ENCODE results near the gene BCKDK.
A peak's percentile ranks its signal among the peaks of the same experiment; 100 is the strongest.
"Not testable (repeated sequence)": the region's sequence is repeated elsewhere in the genome, so short reads cannot be mapped to it uniquely, and the experiment has no call there.

Gene BCKDK

DNA sequence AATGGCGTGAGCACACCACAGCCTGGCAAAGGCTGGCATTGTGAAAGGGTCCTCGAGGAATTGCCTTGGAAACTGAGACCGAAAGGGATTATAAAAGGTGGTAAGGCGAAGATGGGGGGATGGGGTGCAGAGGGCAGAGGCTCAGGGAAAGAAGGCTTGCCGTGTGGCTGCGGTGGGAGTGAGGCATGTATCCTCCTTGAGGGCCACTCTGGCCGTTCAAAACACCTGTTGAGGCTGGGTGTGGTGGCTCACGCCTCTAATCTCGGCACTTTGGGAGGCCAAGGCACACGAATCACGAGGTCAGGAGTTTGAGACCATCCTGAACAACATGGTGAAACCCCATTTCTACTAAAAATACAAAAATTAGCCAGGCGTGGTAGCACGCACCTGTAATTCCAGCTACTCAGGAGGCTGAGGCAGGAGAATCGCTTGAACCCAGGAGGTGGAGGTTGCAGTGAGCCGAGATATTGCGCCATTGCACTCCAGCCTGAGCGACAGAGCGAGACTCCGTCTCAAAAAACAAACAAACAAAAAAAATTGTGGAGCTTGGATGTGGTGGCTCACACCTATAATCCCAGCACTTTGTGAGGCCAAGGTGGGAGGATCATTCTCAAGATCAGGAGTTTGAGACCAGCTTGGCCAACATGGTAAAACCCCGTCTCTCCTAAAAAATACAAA, 28.8 kb downstream of the BCKDK start:
- H3K9me3 ChIP-seq (ENCODE audit: control insufficient read depth, low read length); H3K27ac ChIP-seq (ENCODE audit: low read depth, low read length, severe bottlenecking); H3K36me3 ChIP-seq (ENCODE audit: control insufficient read depth, insufficient read depth, low read length); H3K4me3 ChIP-seq (ENCODE audit: extremely low read depth, insufficient read depth, low read length, poor library complexity, severe bottlenecking): not testable (repeated sequence)
- peaks cover 30% of the 10 kb centered on the region for H3K4me1 ChIP-seq (ENCODE audit: control insufficient read depth, insufficient read depth, low read length, poor library complexity, severe bottlenecking)
- 91 to 93% methylated on average over 13 to 16 of the region's 20 CpGs for WGBS, 2 experiments (ENCODE audit: insufficient coverage in 2 of 2)

- Histone ChIP-seq H3K27ac (ENCODE audit: low read depth, low read length, severe bottlenecking) (peak overlapping the region; percentile 62), H3K4me1 (ENCODE audit: control insufficient read depth, insufficient read depth, low read length, poor library complexity, severe bottlenecking) (peaks cover 30% of the 10 kb centered on the region), H3K36me3 (ENCODE audit: control insufficient read depth, insufficient read depth, low read length) (no peaks in the 10 kb centered on the region), H3K4me3 (ENCODE audit: extremely low read depth, insufficient read depth, low read length, poor library complexity, severe bottlenecking) (no peak overlapping the region), H3K9me3 (ENCODE audit: control insufficient read depth, low read length) (no peaks in the 10 kb centered on the region)
- WGBS, 2 experiments (ENCODE audit: insufficient coverage in 2 of 2), result 67 to 70% methylated on average over 20 of the region's 27 CpGs
Measured at GRCh38 chr16:31138621-31139578, 30.7 kb downstream of the BCKDK start.

GRCh38 chr16:31141071-31141469, 32.9 kb downstream of the BCKDK start:
- peak overlapping the region; percentile 3 for H3K27ac ChIP-seq (ENCODE audit: low read depth, low read length, severe bottlenecking)
- not testable (repeated sequence) for H3K4me3 ChIP-seq (ENCODE audit: extremely low read depth, insufficient read depth, low read length, poor library complexity, severe bottlenecking)

GRCh38 chr16:31141489-31142108, 33.4 kb downstream of the BCKDK start:
- 42 to 71% methylated on average over 5 to 8 of the region's 10 CpGs for WGBS, 2 experiments (ENCODE audit: insufficient coverage in 2 of 2)
- Histone ChIP-seq H3K4me1 (ENCODE audit: control insufficient read depth, insufficient read depth, low read length, poor library complexity, severe bottlenecking) (peaks cover 14% of the 10 kb centered on the region), H3K9me3 (ENCODE audit: control insufficient read depth, low read length) (no peaks in the 10 kb centered on the region), H3K36me3 (ENCODE audit: control insufficient read depth, insufficient read depth, low read length) (no peaks in the 10 kb centered on the region), H3K4me3 (ENCODE audit: extremely low read depth, insufficient read depth, low read length, poor library complexity, severe bottlenecking) (peak overlapping the region; percentile 10), H3K27ac (ENCODE audit: low read depth, low read length, severe bottlenecking) (peak overlapping the region; percentile 73)

More at GRCh38 chr16:31141071-31141469, 32.9 kb downstream of the BCKDK start:
- not testable (repeated sequence) for H3K9me3 ChIP-seq (ENCODE audit: control insufficient read depth, low read length); H3K36me3 ChIP-seq (ENCODE audit: control insufficient read depth, insufficient read depth, low read length)
- WGBS, 2 experiments (ENCODE audit: insufficient coverage in 2 of 2), result 95 to 96% methylated on average over 6 to 8 of the region's 9 CpGs
- H3K4me1 ChIP-seq (ENCODE audit: control insufficient read depth, insufficient read depth, low read length, poor library complexity, severe bottlenecking), result peaks cover 14% of the 10 kb centered on the region

- Histone ChIP-seq H3K36me3 (ENCODE audit: control insufficient read depth, insufficient read depth, low read length) (no peaks in the 10 kb centered on the region), H3K9me3 (ENCODE audit: control insufficient read depth, low read length) (no peaks in the 10 kb centered on the region), H3K27ac (ENCODE audit: low read depth, low read length, severe bottlenecking) (peak overlapping the region; percentile 73), H3K4me3 (ENCODE audit: extremely low read depth, insufficient read depth, low read length, poor library complexity, severe bottlenecking) (peak overlapping the region; percentile 28), H3K4me1 (ENCODE audit: control insufficient read depth, insufficient read depth, low read length, poor library complexity, severe bottlenecking) (peaks cover 14% of the 10 kb centered on the region)
- 25 to 38% methylated on average over 36 to 83 of the region's 89 CpGs for WGBS, 2 experiments (ENCODE audit: insufficient coverage in 2 of 2)
Measured at GRCh38 chr16:31142109-31143010, 34.2 kb downstream of the BCKDK start.

- no peaks in the 10 kb centered on the region for H3K9me3 ChIP-seq (ENCODE audit: control insufficient read depth, low read length)
- no peaks in the 10 kb centered on the region for H3K36me3 ChIP-seq (ENCODE audit: control insufficient read depth, insufficient read depth, low read length)
- 94 to 100% methylated on average over 6 to 13 of the region's 22 CpGs for WGBS, 2 experiments (ENCODE audit: insufficient coverage in 2 of 2)
- no peak overlapping the region for H3K4me3 ChIP-seq (ENCODE audit: extremely low read depth, insufficient read depth, low read length, poor library complexity, severe bottlenecking)
- H3K27ac ChIP-seq (ENCODE audit: low read depth, low read length, severe bottlenecking), result no peak overlapping the region
- peaks cover 14% of the 10 kb centered on the region for H3K4me1 ChIP-seq (ENCODE audit: control insufficient read depth, insufficient read depth, low read length, poor library complexity, severe bottlenecking)
Measured at GRCh38 chr16:31143011-31143693, 35.0 kb downstream of the BCKDK start.

DNA sequence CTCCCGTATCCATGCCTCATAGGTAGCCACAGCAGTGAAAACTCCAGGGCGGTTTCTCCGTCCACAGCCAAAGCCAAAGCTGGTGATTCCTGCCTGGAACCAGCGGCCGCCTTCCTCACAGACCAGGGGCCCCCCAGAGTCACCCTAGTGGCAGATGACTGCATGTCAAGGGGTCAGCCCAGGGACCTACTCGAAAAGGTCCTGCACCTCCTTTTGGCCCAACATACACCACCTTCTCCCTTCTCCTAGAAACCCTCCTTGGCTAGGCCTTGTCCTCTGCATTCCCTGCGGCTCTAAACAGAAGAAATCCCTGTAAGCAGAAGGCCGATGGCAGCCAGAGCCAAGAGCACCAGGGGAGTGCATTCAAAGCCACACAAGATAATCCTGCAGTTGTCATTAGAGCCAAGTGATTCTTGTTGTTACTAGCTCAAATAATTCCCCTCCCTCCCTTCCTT, 35.5 kb downstream of the BCKDK start:
- H3K36me3 ChIP-seq (ENCODE audit: control insufficient read depth, insufficient read depth, low read length), result no peaks in the 10 kb centered on the region
- WGBS, 2 experiments (ENCODE audit: insufficient coverage in 2 of 2), result 93 to 96% methylated on average over 8 of the region's 8 CpGs
- H3K27ac ChIP-seq (ENCODE audit: low read depth, low read length, severe bottlenecking), result no peak overlapping the region
- H3K4me3 ChIP-seq (ENCODE audit: extremely low read depth, insufficient read depth, low read length, poor library complexity, severe bottlenecking), result no peak overlapping the region
- H3K4me1 ChIP-seq (ENCODE audit: control insufficient read depth, insufficient read depth, low read length, poor library complexity, severe bottlenecking), result peaks cover 11% of the 10 kb centered on the region
- no peaks in the 10 kb centered on the region for H3K9me3 ChIP-seq (ENCODE audit: control insufficient read depth, low read length)

DNA sequence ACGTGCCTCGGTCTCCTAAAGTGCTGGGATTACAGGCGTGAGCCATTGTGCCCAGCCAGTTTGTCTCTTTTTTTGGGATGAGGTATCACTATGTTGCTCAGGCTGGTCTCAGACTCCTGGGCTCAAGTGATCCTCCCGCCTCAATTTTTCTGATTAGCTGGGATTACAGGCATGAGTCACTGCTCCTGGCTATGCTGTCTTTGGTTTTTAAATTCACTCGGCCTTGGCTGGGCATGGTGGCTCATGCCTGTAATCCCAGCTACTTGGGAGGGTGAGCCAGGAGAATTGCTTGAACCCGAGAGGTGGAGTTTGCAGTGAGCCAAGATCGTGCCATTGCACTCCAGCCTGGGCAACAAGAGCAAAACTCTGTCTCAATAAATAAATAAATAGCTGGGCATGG, 36.2 kb downstream of the BCKDK start:
- not testable (repeated sequence) for H3K9me3 ChIP-seq (ENCODE audit: control insufficient read depth, low read length); H3K27ac ChIP-seq (ENCODE audit: low read depth, low read length, severe bottlenecking); H3K36me3 ChIP-seq (ENCODE audit: control insufficient read depth, insufficient read depth, low read length); H3K4me1 ChIP-seq (ENCODE audit: control insufficient read depth, insufficient read depth, low read length, poor library complexity, severe bottlenecking); H3K4me3 ChIP-seq (ENCODE audit: extremely low read depth, insufficient read depth, low read length, poor library complexity, severe bottlenecking)
- WGBS, 2 experiments (ENCODE audit: insufficient coverage in 2 of 2), result 79 to 90% methylated on average over 5 of the region's 7 CpGs

- Histone ChIP-seq H3K4me1 (ENCODE audit: control insufficient read depth, insufficient read depth, low read length, poor library complexity, severe bottlenecking) (peaks cover 9% of the 10 kb centered on the region), H3K36me3 (ENCODE audit: control insufficient read depth, insufficient read depth, low read length) (no peaks in the 10 kb centered on the region), H3K9me3 (ENCODE audit: control insufficient read depth, low read length) (no peaks in the 10 kb centered on the region), H3K4me3 (ENCODE audit: extremely low read depth, insufficient read depth, low read length, poor library complexity, severe bottlenecking) (no peak overlapping the region), H3K27ac (ENCODE audit: low read depth, low read length, severe bottlenecking) (no peak overlapping the region)
- 79 to 89% methylated on average over 5 to 6 of the region's 12 CpGs for WGBS, 2 experiments (ENCODE audit: insufficient coverage in 2 of 2)
Measured at GRCh38 chr16:31145398-31145990, 37.3 kb downstream of the BCKDK start.

Measured in mesodermal cell (in vitro differentiated cells).